HEK293 (cell line): ENCODE results near the gene TNFSF11.

Experiments used
- CTCF ChIP-seq: fragments of 450-650 bp; formaldehyde crosslinking; IDR thresholded peaks from 2 replicates; pipeline ENCODE4 v1.5.1; 2016; ENCODE audit warnings: missing biosample characterization, missing genetic modification characterization
- PATZ1 ChIP-seq: fragments of 450-650 bp; formaldehyde crosslinking; IDR thresholded peaks from 2 replicates; pipeline ENCODE4 v1.5.1; 2016; ENCODE audit warnings: missing biosample characterization, missing genetic modification characterization
- ZNF623 ChIP-seq: fragments of 450-650 bp; formaldehyde crosslinking; IDR thresholded peaks from 2 replicates; pipeline ENCODE4 v1.5.1; 2016; ENCODE audit warnings: missing biosample characterization, missing genetic modification characterization
- ZNF792 ChIP-seq: fragments of 450-650 bp; formaldehyde crosslinking; IDR thresholded peaks from 2 replicates; pipeline ENCODE4 v1.5.1; 2016; ENCODE audit warnings: missing biosample characterization, missing genetic modification characterization
- TF ChIP-seq, protein P1 (sequence below): fragments of 450-650 bp; formaldehyde crosslinking; IDR thresholded peaks from 2 replicates; pipeline ENCODE4 v1.5.1; 2017; ENCODE audit warnings: missing biosample characterization, missing genetic modification characterization

GRCh38 chr13:42603571-42603970, 29.6 kb downstream of the TNFSF11 start:
- TF ChIP-seq, protein P1, sequence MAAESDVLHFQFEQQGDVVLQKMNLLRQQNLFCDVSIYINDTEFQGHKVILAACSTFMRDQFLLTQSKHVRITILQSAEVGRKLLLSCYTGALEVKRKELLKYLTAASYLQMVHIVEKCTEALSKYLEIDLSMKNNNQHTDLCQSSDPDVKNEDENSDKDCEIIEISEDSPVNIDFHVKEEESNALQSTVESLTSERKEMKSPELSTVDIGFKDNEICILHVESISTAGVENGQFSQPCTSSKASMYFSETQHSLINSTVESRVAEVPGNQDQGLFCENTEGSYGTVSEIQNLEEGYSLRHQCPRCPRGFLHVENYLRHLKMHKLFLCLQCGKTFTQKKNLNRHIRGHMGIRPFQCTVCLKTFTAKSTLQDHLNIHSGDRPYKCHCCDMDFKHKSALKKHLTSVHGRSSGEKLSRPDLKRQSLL (tag by site-specific recombination), result no peak
- no peak for TF ChIP-seq CTCF (tag by site-specific recombination)
- TF ChIP-seq ZNF623 (tag by site-specific recombination), result no peak
- no peak for TF ChIP-seq ZNF792
- TF ChIP-seq PATZ1 (tag by site-specific recombination), result no peak
